Measurements from ENCODE around the gene NELFB. TPM values are rescaled to one million over a fixed set of nuclear protein-coding genes. Genes with fewer than 3 reads are reported as not detected.

Gene NELFB
- total RNA-seq, 1 experiment from 2014 or later: 71.7 TPM

- Histone ChIP-seq H4K5ac (ENCODE audit: insufficient read length, low read depth, low read length) (no peak overlapping the region), H3K23ac (ENCODE audit: insufficient read length, low read depth, low read length) (no peak overlapping the region), H3K4me1 (ENCODE audit: insufficient read depth, low read length) (peaks cover 2% of the 10 kb centered on the region; the same call in 1 of the 2 replicates), H3K23me2 (ENCODE audit: insufficient read length, low read depth, low read length, poor library complexity, severe bottlenecking) (no peaks in the 10 kb centered on the region), H3K27ac (ENCODE audit: insufficient read length, low read depth, low read length) (no peak overlapping the region), H2BK15ac (ENCODE audit: low read depth, low read length) (no peak overlapping the region), H3K56ac (ENCODE audit: insufficient read length, low read depth, low read length) (no peak overlapping the region), H3K4ac (ENCODE audit: low read depth, low read length) (no peak overlapping the region), H4K20me1 (ENCODE audit: control insufficient read depth, insufficient read depth, insufficient read length) (no peaks in the 10 kb centered on the region), H3K79me1 (ENCODE audit: insufficient read depth, low read depth, low read length, poor library complexity, severe bottlenecking) (no peaks in the 10 kb centered on the region), H2BK20ac (ENCODE audit: low read depth, low read length, poor library complexity, severe bottlenecking) (no peak overlapping the region), H3K4me2 (ENCODE audit: insufficient read depth, insufficient read length, low read length) (no peak overlapping the region), H3T11ph (ENCODE audit: low read length) (no peak overlapping the region), H4K8ac (replicated peaks; ENCODE audit: insufficient read length, low read depth, low read length) (no peak overlapping the region), H3K9me3 (ENCODE audit: control insufficient read depth, low read depth, low read length) (no peaks in the 10 kb centered on the region), H2BK120ac (ENCODE audit: low read depth, low read length, poor library complexity, severe bottlenecking) (no peak overlapping the region), H3K14ac (ENCODE audit: insufficient read depth, low read length) (no peak overlapping the region), H2AFZ (ENCODE audit: low read length) (no peak overlapping the region), H3K79me2 (ENCODE audit: insufficient read depth, low read length) (no peaks in the 10 kb centered on the region), H3K18ac (ENCODE audit: insufficient read length, low read depth, low read length) (no peak overlapping the region), H2BK12ac (ENCODE audit: insufficient read length, low read depth, low read length) (no peak overlapping the region), H3K9ac (ENCODE audit: extremely low read depth, insufficient read length, low read length) (no peak overlapping the region), H2AK5ac (ENCODE audit: insufficient read length, low read length) (no peak overlapping the region), H3K27me3 (ENCODE audit: insufficient read depth, low read length) (no peaks in the 10 kb centered on the region), H2BK5ac (ENCODE audit: insufficient read length, low read length) (no peak overlapping the region), H4K91ac (ENCODE audit: insufficient read length, low read depth, low read length) (no peak overlapping the region)
- no peaks in the 10 kb centered on the region for H3K36me3 Mint-ChIP-seq (ENCODE audit: insufficient read depth in 1 of 3, low read depth in 3 of 3)
- H3K27ac Mint-ChIP-seq: no peak overlapping the region
- H3K27me3 Mint-ChIP-seq (ENCODE audit: low read depth): peaks cover 7% of the 10 kb centered on the region
- H3K4me1 Mint-ChIP-seq: peaks cover 7 to 11% of the 10 kb centered on the region in 2 experiments
- TF ChIP-seq, protein P1, sequence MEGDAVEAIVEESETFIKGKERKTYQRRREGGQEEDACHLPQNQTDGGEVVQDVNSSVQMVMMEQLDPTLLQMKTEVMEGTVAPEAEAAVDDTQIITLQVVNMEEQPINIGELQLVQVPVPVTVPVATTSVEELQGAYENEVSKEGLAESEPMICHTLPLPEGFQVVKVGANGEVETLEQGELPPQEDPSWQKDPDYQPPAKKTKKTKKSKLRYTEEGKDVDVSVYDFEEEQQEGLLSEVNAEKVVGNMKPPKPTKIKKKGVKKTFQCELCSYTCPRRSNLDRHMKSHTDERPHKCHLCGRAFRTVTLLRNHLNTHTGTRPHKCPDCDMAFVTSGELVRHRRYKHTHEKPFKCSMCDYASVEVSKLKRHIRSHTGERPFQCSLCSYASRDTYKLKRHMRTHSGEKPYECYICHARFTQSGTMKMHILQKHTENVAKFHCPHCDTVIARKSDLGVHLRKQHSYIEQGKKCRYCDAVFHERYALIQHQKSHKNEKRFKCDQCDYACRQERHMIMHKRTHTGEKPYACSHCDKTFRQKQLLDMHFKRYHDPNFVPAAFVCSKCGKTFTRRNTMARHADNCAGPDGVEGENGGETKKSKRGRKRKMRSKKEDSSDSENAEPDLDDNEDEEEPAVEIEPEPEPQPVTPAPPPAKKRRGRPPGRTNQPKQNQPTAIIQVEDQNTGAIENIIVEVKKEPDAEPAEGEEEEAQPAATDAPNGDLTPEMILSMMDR (conservative IDR thresholded peaks at IDR 0.05): no peak
- no peak for DNase-seq
- H3K9me3 Mint-ChIP-seq: no peaks in the 10 kb centered on the region
- WGBS (ENCODE audit: extremely low coverage, insufficient read length, low lambda C conversion rate): no CpG with 5 or more reads among the region's 10 CpGs
- no peak overlapping the region for H3K4me3 Mint-ChIP-seq
Measured at GRCh38 chr9:137232101-137232500, 23.0 kb upstream of the NELFB start.

Data from H9 (cell line).